Measurements from ENCODE around the gene EFNB1. TPM values are rescaled to one million over a fixed set of nuclear protein-coding genes. Genes with fewer than 3 reads are reported as not detected.

EFNB1 gene
- total RNA-seq, 4 donors from 2014 or later = 17.5 to 36.0 (median 28.5) TPM

Other genes starting within 250 kb of the EFNB1 start
- gene STARD8, start 181.4 kb upstream of the EFNB1 start, total RNA-seq = 10 to 100 TPM in 3 of 4 donors, 1 to 10 TPM in 1; 8.9 to 15.8 (median 10.8) TPM

All from gastroesophageal sphincter (tissue), 4 donors.